ENCODE data around the gene COL11A2. TPM values are rescaled to one million over a fixed set of nuclear protein-coding genes. Genes with fewer than 3 reads are reported as not detected.

Gene COL11A2
- total RNA-seq, 1 experiment from 2014 or later, result 2.3 TPM

DNA sequence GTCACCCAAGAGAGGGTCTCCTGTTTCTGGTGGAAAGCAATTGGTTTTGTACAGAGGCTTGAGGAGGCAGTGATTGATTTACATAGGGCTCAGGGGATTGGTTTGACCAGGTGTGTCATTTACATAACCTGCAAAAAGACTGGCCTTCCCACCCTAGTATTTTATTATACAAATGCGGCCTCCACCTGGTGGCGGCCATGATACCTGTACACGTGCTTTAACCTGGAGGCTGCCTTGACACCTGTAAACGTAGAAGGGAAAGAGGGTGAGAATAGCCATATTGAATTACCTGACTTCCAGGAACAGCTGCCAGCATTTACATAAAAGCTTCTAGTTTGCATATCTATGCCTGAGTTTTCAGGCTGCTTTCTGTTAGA, 67.8 kb downstream of the COL11A2 start:
- H2BK120ac ChIP-seq (ENCODE audit: low read depth, low read length, poor library complexity, severe bottlenecking), result no peak overlapping the region
- DNase-seq, result peak; percentile 69
- Mint-ChIP-seq H3K4me1 (peaks cover 57 to 61% of the 10 kb centered on the region in 2 experiments), H3K4me3 (peak overlapping the region in 1 of 2 experiments; percentile 53; a peak in 2 of 5 replicates), H3K9me3 (peaks cover 16 to 21% of the 10 kb centered on the region in 2 experiments), H3K27ac (peak overlapping the region in 2 of 3 experiments; percentile 24 to 67; a peak in 3 of 7 replicates), H3K27me3 (ENCODE audit: low read depth) (peaks cover 1% of the 10 kb centered on the region; the same call in 1 of the 2 replicates), H3K36me3 (ENCODE audit: insufficient read depth in 1 of 3, low read depth in 3 of 3) (peaks cover 29 to 49% (median 38%) of the 10 kb centered on the region in 3 experiments)
- H3K56ac ChIP-seq (ENCODE audit: insufficient read length, low read depth, low read length), result no peak overlapping the region
- no peak overlapping the region for H2BK12ac ChIP-seq (ENCODE audit: insufficient read length, low read depth, low read length)
- H3K23ac ChIP-seq (ENCODE audit: insufficient read length, low read depth, low read length), result no peak overlapping the region
- H3K23me2 ChIP-seq (ENCODE audit: insufficient read length, low read depth, low read length, poor library complexity, severe bottlenecking), result no peaks in the 10 kb centered on the region
- no peak overlapping the region for H3K14ac ChIP-seq (ENCODE audit: insufficient read depth, low read length)
- H2BK15ac ChIP-seq (ENCODE audit: low read depth, low read length), result no peak overlapping the region
- H3K79me1 ChIP-seq (ENCODE audit: insufficient read depth, low read depth, low read length, poor library complexity, severe bottlenecking), result peaks cover 6% of the 10 kb centered on the region
- no peak overlapping the region for H2BK5ac ChIP-seq (ENCODE audit: insufficient read length, low read length)
- no peak overlapping the region for H4K8ac ChIP-seq (replicated peaks; ENCODE audit: insufficient read length, low read depth, low read length)
- H3K9ac ChIP-seq (ENCODE audit: extremely low read depth, insufficient read length, low read length), result no peak overlapping the region
- no peak overlapping the region for H3T11ph ChIP-seq (ENCODE audit: low read length)
- WGBS (ENCODE audit: extremely low coverage, insufficient read length, low lambda C conversion rate), result no CpG with 5 or more reads among the region's 4 CpGs
- H2AFZ ChIP-seq (ENCODE audit: low read length), result no peak overlapping the region
- no peak overlapping the region for H3K18ac ChIP-seq (ENCODE audit: insufficient read length, low read depth, low read length)
- no peak overlapping the region for H2AK5ac ChIP-seq (ENCODE audit: insufficient read length, low read length)
- no peak overlapping the region for H3K27ac ChIP-seq (ENCODE audit: insufficient read length, low read depth, low read length)
- H3K4ac ChIP-seq (ENCODE audit: low read depth, low read length), result no peak overlapping the region
- H4K91ac ChIP-seq (ENCODE audit: insufficient read length, low read depth, low read length), result no peak overlapping the region
- peaks cover 10% of the 10 kb centered on the region; the same call in 1 of the 2 replicates for H3K4me1 ChIP-seq (ENCODE audit: insufficient read depth, low read length)
- no peak for TF ChIP-seq CTCF (conservative IDR thresholded peaks at IDR 0.05)
- H4K5ac ChIP-seq (ENCODE audit: insufficient read length, low read depth, low read length), result no peak overlapping the region
- no peaks in the 10 kb centered on the region for H4K20me1 ChIP-seq (ENCODE audit: control insufficient read depth, insufficient read depth, insufficient read length)
- no peaks in the 10 kb centered on the region for H3K27me3 ChIP-seq (ENCODE audit: insufficient read depth, low read length)
- H3K9me3 ChIP-seq (ENCODE audit: control insufficient read depth, low read depth, low read length), result peaks cover 7% of the 10 kb centered on the region
- H3K4me2 ChIP-seq (ENCODE audit: insufficient read depth, insufficient read length, low read length), result no peak overlapping the region
- H2BK20ac ChIP-seq (ENCODE audit: low read depth, low read length, poor library complexity, severe bottlenecking), result no peak overlapping the region
- peaks cover 23% of the 10 kb centered on the region; the same call in 1 of the 2 replicates for H3K79me2 ChIP-seq (ENCODE audit: insufficient read depth, low read length)
